Measurements from ENCODE around the gene SALL4.
"Not testable (repeated sequence)": the region's sequence is repeated elsewhere in the genome, so short reads cannot be mapped to it uniquely, and the experiment has no call there.

SALL4 gene

GRCh38 chr20:51758978-51759544 lies 43.3 kb downstream of the SALL4 start:
- TF ChIP-seq CTCF (IDR thresholded peaks at IDR 0.05): no peak
- DNase-seq: no peak
- peaks cover 26% of the 10 kb centered on the region for H3K4me1 Mint-ChIP-seq
- no peak overlapping the region for H3K4me3 Mint-ChIP-seq
- H3K36me3 Mint-ChIP-seq (ENCODE audit: low read depth): peaks cover 44% of the 10 kb centered on the region
- H3K27ac Mint-ChIP-seq: peak overlapping the region; percentile 80
- no peaks in the 10 kb centered on the region for H3K27me3 Mint-ChIP-seq (ENCODE audit: low read depth, poor library complexity)
- H3K9me3 Mint-ChIP-seq: peaks cover 21% of the 10 kb centered on the region

DNA sequence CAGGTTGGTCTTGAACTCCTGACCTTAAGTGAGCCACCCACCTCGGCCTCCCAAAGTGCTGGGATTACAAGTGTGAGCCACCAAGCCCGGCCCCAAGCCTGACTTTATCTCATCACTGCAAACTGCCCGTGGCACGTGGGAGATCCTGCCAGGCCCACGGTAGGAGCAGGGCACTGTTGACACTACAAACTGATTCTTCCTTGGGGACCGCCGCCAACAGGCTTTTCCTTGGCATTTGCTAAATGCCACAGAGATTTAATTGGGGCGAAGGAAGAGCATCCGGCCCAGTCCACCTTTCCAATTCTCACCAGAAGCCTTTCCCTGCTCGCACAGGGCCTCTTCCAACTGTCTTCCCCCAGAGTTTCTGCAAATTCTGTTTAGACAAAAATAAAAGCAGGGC lies 45.1 kb downstream of the SALL4 start:
- Mint-ChIP-seq H3K4me1 (peaks cover 33% of the 10 kb centered on the region), H3K4me3 (no peak overlapping the region), H3K27ac (peak overlapping the region; percentile 80), H3K9me3 (peaks cover 15% of the 10 kb centered on the region), H3K36me3 (ENCODE audit: low read depth) (peaks cover 39% of the 10 kb centered on the region), H3K27me3 (ENCODE audit: low read depth, poor library complexity) (no peaks in the 10 kb centered on the region)
- no peak for TF ChIP-seq CTCF (IDR thresholded peaks at IDR 0.05)
- DNase-seq: no peak

GRCh38 chr20:51756653-51757052 lies 45.7 kb downstream of the SALL4 start:
- DNase-seq: no peak
- Mint-ChIP-seq H3K27me3 (ENCODE audit: low read depth, poor library complexity) (no peaks in the 10 kb centered on the region), H3K36me3 (ENCODE audit: low read depth) (peaks cover 35% of the 10 kb centered on the region), H3K4me1 (peaks cover 38% of the 10 kb centered on the region), H3K9me3 (peaks cover 10% of the 10 kb centered on the region), H3K4me3 (no peak overlapping the region), H3K27ac (peak overlapping the region; percentile 36)
- TF ChIP-seq CTCF (IDR thresholded peaks at IDR 0.05): no peak

DNA sequence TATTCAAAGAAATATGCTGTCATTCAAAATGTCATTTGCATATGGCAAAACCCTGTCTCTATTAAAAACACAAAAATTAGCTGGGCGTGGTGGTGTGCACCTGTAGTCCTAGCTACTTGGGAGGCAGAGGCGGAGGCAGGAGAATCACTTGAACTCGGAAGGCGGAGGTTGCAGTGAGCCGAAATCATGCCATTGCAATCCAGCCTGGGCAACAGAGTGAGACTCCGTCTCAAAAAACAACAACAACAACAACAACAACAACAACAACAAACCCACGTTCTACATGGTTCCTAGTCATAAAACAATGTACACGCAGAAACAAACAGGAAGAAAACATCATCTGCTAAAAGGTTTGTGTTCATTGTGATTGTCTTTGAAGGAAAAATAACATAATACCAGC lies 49.1 kb downstream of the SALL4 start:
- Mint-ChIP-seq H3K4me1 (peaks cover 43% of the 10 kb centered on the region), H3K36me3 (ENCODE audit: low read depth) (peaks cover 19% of the 10 kb centered on the region)
- H3K4me3 Mint-ChIP-seq; DNase-seq; H3K27me3 Mint-ChIP-seq (ENCODE audit: low read depth, poor library complexity); H3K9me3 Mint-ChIP-seq; H3K27ac Mint-ChIP-seq: not testable (repeated sequence)

DNA sequence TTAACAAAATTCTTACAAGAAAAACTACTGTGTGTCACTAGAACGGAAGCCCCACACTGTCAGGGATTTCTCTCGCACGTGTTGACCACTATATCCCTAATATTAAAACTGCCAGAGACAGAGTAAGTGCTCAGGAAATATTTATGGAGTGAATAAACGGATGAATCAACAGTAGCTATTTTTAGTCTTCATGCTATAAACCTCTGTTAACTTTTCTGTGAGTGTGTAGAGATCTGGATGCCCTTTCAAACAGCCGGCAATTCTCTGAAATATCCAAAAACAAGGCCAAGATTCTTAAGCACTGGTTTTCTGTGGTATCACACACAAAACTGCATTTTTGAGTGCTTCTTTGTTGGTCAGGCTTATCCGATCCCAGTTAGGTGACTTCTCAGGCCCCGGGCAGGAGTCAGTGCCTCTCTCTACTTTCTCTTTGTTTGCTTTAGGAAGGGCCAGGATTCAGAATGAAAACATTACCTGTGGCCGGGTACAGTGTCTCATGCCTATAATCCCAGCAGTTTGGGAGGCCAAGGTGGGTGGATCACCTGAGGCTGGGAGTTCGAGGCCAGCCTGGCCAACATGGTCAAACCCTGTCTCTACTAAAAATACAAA lies 49.9 kb downstream of the SALL4 start:
- no peak for TF ChIP-seq CTCF (IDR thresholded peaks at IDR 0.05)
- H3K27ac Mint-ChIP-seq: peak overlapping the region; percentile 94

GRCh38 chr20:51750770-51751388 lies 51.4 kb downstream of the SALL4 start:
- peaks cover 47% of the 10 kb centered on the region for H3K4me1 Mint-ChIP-seq
- H3K36me3 Mint-ChIP-seq (ENCODE audit: low read depth): peaks cover 15% of the 10 kb centered on the region
- H3K27me3 Mint-ChIP-seq (ENCODE audit: low read depth, poor library complexity): peaks cover 3% of the 10 kb centered on the region
- TF ChIP-seq CTCF (IDR thresholded peaks at IDR 0.05): no peak
- DNase-seq: no peak
- no peak overlapping the region for H3K4me3 Mint-ChIP-seq
- no peaks in the 10 kb centered on the region for H3K9me3 Mint-ChIP-seq
- H3K27ac Mint-ChIP-seq: peak overlapping the region; percentile 18

More for the DNA sequence above, 49.9 kb downstream of the SALL4 start:
- Mint-ChIP-seq H3K36me3 (ENCODE audit: low read depth) (peaks cover 19% of the 10 kb centered on the region), H3K4me1 (peaks cover 43% of the 10 kb centered on the region), H3K9me3 (no peaks in the 10 kb centered on the region), H3K4me3 (no peak overlapping the region), H3K27me3 (ENCODE audit: low read depth, poor library complexity) (no peaks in the 10 kb centered on the region)
- DNase-seq: no peak

All from nephron progenitor cell (in vitro differentiated cells).